GM12865 (cell line): Measurements from ENCODE around the gene GGCT.
"Not testable (repeated sequence)": the region's sequence is repeated elsewhere in the genome, so short reads cannot be mapped to it uniquely, and the experiment has no call there.

Experiments used
- DNase-seq: peaks from one replicate; pipeline ENCODE4 v3.0.0; 2010; ENCODE audit warnings: low read depth
- H3K4me3 ChIP-seq: 2 replicates; pipeline ENCODE4 v1.5.1; 2011; ENCODE audit warnings: mild to moderate bottlenecking, low read depth, low read length, control low read depth
- TF ChIP-seq, protein P1 (sequence below): IDR thresholded peaks from 2 replicates; pipeline ENCODE4 v1.5.1; 2011; ENCODE audit warnings: low read length, control low read depth, low read depth, inconsistent platforms; ENCODE audit not compliant: insufficient read depth; ENCODE audit errors: missing control alignments

The GGCT gene

GRCh38 chr7:30501264-30501663 lies 3.4 kb downstream of the GGCT start:
- H3K4me3 ChIP-seq, result no peak overlapping the region
- TF ChIP-seq, protein P1, sequence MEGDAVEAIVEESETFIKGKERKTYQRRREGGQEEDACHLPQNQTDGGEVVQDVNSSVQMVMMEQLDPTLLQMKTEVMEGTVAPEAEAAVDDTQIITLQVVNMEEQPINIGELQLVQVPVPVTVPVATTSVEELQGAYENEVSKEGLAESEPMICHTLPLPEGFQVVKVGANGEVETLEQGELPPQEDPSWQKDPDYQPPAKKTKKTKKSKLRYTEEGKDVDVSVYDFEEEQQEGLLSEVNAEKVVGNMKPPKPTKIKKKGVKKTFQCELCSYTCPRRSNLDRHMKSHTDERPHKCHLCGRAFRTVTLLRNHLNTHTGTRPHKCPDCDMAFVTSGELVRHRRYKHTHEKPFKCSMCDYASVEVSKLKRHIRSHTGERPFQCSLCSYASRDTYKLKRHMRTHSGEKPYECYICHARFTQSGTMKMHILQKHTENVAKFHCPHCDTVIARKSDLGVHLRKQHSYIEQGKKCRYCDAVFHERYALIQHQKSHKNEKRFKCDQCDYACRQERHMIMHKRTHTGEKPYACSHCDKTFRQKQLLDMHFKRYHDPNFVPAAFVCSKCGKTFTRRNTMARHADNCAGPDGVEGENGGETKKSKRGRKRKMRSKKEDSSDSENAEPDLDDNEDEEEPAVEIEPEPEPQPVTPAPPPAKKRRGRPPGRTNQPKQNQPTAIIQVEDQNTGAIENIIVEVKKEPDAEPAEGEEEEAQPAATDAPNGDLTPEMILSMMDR, result no peak

GRCh38 chr7:30493228-30493627 lies 11.4 kb downstream of the GGCT start:
- no peak for DNase-seq
- no peak overlapping the region for H3K4me3 ChIP-seq
- TF ChIP-seq, protein P1, result no peak

More at GRCh38 chr7:30501264-30501663, 3.4 kb downstream of the GGCT start:
- no peak for DNase-seq

GRCh38 chr7:30491417-30491816 lies 13.2 kb downstream of the GGCT start:
- TF ChIP-seq, protein P1, result no peak
- H3K4me3 ChIP-seq, result no peak overlapping the region
- no peak for DNase-seq

GRCh38 chr7:30487371-30487770 lies 17.3 kb downstream of the GGCT start:
- no peak overlapping the region for H3K4me3 ChIP-seq
- TF ChIP-seq, protein P1, result no peak
- DNase-seq, result no peak

GRCh38 chr7:30485667-30486066 lies 19.0 kb downstream of the GGCT start:
- H3K4me3 ChIP-seq, result no peak overlapping the region
- no peak for DNase-seq
- TF ChIP-seq, protein P1, result no peak

- H3K4me3 ChIP-seq, DNase-seq: not testable (repeated sequence)
Observed at GRCh38 chr7:30481416-30481815, 23.2 kb downstream of the GGCT start.

- peak overlapping the region; percentile 66 for H3K4me3 ChIP-seq
- TF ChIP-seq, protein P1, result no peak
- peak; percentile 63 for DNase-seq
Observed at GRCh38 chr7:30479202-30480120, 25.2 kb downstream of the GGCT start.
